Fibroblast of mammary gland (primary cell): ENCODE data around the gene RBMS3.

ENCODE experiments used
- DNase-seq: peaks from one replicate; pipeline ENCODE4 v3.0.0-alpha.2; 2010; ENCODE audit warnings: low read depth
- H3K4me3 ChIP-seq: 2 replicates; pipeline ENCODE4 v1.5.1; 2011; ENCODE audit warnings: low read depth, mild to moderate bottlenecking, low read length, moderate library complexity; ENCODE audit not compliant: control insufficient read depth
- TF ChIP-seq, protein P1 (sequence below): conservative IDR thresholded peaks from 2 replicates; pipeline ENCODE4 v1.5.1; 2011; ENCODE audit warnings: low read depth, low read length, inconsistent platforms; ENCODE audit not compliant: control insufficient read depth, insufficient read depth

The RBMS3 gene

DNA sequence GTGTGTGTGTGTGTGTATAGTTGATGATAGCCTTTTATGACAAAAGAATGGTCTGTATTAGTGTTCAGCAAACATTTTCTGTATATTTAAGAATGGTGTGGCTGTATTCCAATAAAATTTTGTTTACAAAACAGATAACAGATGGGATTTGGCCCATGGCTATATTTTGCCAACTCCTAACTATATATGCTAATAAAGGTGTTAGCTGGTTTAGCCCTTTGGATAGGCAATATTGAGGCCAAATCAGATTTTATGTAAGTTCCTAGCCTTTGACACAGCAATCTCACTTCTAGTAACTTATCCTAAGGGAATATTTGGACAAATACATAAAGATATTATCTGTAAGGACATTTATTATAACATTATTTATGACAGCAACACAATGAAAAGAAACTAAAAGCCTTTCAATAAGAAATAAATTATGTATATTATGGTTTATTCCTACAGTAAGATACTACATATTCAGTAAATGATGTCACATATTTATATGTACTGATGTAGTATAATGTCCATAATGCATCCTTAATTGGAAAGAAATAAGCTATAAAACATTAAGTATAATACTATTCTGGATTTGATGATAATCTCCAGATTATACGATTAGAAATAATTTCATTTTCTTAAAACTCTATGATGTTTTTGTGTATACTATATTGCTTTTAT, 264.0 kb downstream of the RBMS3 start:
- TF ChIP-seq, protein P1, sequence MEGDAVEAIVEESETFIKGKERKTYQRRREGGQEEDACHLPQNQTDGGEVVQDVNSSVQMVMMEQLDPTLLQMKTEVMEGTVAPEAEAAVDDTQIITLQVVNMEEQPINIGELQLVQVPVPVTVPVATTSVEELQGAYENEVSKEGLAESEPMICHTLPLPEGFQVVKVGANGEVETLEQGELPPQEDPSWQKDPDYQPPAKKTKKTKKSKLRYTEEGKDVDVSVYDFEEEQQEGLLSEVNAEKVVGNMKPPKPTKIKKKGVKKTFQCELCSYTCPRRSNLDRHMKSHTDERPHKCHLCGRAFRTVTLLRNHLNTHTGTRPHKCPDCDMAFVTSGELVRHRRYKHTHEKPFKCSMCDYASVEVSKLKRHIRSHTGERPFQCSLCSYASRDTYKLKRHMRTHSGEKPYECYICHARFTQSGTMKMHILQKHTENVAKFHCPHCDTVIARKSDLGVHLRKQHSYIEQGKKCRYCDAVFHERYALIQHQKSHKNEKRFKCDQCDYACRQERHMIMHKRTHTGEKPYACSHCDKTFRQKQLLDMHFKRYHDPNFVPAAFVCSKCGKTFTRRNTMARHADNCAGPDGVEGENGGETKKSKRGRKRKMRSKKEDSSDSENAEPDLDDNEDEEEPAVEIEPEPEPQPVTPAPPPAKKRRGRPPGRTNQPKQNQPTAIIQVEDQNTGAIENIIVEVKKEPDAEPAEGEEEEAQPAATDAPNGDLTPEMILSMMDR: no peak
- no peak for DNase-seq
- H3K4me3 ChIP-seq: no peak overlapping the region

DNA sequence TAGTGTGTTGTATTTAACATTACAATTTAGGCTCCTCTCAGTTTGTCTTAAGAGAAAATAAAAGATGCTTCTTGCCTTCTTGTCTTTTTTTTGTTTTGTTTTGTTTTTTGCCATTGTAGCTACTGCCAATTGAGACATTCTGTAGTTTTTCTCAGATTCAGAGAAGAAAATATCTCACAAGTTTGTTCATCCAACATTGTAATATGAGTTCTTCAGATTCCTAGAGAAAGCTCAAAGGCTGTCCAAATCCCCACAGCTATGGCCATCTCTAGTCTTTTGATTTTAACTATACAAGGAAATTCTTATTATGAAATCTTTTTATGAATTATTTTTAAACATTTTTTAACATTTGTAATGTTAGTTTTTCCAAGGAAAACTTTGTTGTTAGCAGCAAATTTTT, 264.7 kb downstream of the RBMS3 start:
- no peak overlapping the region for H3K4me3 ChIP-seq
- no peak for DNase-seq
- TF ChIP-seq, protein P1: no peak

DNA sequence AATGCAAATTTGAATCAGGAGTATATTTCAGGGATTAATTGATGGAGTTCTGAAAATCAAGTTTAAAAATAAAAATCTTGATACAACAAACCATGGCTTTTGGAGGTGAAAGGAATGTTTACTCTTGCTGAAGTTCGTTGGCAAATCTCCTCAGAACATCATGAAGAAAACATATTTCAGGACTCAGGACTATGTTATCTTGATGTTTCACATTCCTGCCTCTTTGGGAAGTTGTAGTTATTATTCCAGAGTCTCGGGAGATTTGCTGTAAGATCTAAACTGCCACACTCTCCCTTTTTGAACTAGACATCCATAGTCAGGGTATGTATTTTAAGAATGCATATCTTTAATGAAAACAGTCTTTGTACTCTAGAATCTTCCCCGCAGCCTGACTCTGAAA, 271.2 kb downstream of the RBMS3 start:
- H3K4me3 ChIP-seq: no peak overlapping the region
- no peak for DNase-seq
- TF ChIP-seq, protein P1: no peak

DNA sequence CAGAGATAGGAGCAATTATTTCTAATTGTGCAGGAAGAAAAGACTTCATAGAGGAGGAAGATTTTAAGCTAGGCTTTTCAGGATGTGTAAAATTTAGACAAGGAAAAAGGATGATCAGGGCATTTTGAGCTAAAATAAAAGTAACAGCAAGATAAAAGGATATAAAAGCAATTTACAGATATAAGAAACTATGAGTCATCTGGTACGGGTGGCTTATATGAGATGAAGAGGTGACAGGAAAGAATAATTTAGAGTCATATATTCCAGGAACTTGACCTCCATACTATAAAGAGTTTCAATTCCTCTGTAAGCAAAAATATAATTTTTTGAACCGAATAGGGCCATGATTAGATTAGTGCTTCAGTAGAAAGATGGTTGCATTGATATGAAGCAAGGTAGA, 273.7 kb downstream of the RBMS3 start:
- DNase-seq: no peak
- TF ChIP-seq, protein P1: no peak
- no peak overlapping the region for H3K4me3 ChIP-seq

DNA sequence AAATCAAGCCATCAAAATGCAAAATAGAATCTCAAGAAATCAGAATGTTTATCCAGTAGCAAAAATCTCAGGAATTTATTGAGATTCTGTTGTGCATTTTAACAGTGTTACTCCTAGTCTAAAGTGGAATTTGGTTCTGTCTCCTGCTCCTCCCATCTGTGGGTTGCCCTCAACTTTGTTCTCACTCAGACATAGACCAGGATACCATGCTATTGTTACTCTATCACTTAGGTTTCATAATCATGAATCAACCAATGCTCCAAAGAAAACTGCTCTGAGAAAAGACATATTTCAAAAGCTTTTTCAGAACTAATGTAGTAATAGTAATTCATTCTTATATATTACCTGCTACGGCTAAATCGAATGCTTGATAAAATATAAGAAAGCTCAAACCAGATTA, 274.7 kb downstream of the RBMS3 start:
- no peak overlapping the region for H3K4me3 ChIP-seq
- no peak for DNase-seq
- TF ChIP-seq, protein P1: no peak

DNA sequence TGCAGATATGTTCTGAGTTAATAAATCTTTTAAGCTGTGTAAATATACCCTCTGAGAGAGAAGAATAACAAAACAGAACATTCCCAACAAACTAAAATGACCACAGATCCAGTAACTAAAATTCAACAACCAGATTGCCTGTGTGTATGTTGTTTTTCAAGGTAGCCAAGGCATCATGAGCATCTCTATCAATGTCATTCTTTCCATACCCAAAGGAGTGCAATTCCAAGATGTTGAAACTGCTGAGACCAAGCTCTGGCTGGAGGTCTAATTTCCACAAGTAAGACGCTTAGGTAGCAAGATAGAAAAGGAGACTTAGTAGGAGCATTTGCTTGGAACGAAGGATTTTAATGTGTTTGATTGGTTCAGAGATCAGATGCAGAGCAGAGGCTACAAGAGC, 276.3 kb downstream of the RBMS3 start:
- no peak for DNase-seq
- H3K4me3 ChIP-seq: no peak overlapping the region
- TF ChIP-seq, protein P1: no peak

DNA sequence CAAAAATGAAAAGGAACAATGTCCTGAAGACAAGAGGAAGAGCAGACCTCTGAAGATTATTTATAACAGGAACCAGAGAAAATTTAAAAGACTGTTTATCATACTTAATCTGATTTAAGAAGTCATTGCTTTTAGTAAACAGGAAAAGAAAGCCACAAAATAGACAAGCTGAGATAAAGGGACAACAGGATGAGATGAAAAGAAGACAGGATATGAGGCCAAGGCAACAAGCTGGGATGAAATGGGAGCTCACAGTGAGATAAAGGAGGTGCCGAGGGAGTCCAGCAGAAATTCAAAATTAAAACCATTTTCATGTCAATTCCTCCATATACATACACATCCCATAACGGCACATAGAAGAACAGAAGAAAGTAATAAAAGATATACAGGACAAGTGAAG, 277.0 kb downstream of the RBMS3 start:
- TF ChIP-seq, protein P1: no peak
- no peak overlapping the region for H3K4me3 ChIP-seq
- DNase-seq: no peak
